ENCODE results near the gene MTSS2. TPM values are rescaled to one million over a fixed set of nuclear protein-coding genes. Genes with fewer than 3 reads are reported as not detected.

MTSS2 gene
- total RNA-seq, 1 donor from 2014 or later = 9.9 TPM

DNA sequence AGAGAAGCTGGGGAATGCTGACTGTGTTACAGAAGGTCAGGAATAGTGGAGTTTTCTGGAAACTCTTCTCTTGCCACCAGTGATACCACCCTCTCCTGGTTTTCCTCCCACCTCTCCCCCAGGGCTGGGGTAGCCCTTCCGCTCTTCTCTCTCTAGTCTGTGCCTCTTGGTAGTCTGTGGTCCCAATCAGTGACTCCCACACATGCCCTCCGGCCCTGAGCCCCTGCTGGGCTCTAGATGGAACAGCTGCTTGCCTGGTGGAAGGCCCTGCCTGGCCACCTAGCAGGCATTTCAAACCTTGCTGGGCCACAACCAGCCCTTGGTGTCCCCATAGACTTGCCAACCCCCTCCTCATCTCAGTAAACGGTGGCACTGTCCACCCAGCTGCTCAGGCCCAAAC lies 15.2 kb upstream of the MTSS2 start:
- DNase-seq (ENCODE audit: low read depth in 2 of 2) = no peak

DNA sequence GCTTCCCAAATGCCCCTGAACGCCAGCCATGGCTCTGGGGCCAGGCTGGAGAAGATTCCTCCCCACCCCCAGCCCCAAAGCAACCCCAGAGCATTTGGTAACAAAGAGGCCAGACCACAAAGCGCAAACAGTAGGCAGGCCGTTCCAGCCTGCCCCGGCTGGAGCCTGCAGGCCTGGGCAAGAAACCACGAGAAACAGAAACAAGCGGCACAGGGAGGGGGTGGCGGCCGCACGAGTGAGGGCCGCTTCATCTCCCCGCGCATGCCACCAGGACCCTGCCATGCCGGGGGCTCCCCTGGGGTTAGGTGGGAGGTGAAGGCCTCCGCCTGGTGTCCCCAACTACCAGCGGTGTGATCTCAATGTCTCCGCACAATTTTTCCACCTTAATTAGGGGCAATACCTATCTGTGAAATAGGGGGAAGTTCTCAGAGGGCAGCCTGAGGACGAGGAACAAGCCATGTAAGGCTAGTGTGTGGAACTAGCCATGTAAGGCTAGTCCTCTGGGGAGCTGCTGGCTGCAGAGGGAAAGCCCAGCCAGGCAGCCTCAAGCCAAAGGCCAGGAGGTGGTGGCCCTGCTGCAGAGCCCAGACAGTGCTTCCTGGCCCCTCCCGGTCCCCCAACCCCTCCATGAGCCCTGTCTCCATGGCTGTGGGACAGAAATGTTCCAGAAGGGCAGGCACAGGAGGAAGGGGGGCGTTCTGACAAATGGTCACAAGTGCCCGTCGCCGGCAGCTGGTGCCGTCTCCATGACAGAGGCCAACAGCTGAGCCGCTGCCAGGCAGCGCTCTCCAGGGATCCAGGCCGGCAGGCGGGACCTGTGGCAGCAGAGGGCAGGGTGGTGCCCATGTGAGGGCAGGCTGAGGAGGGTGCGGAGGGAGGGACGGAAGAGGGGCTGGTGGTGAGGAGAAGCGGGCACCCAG lies 14.5 kb upstream of the MTSS2 start:
- no peak for DNase-seq (ENCODE audit: low read depth in 2 of 2)

DNA sequence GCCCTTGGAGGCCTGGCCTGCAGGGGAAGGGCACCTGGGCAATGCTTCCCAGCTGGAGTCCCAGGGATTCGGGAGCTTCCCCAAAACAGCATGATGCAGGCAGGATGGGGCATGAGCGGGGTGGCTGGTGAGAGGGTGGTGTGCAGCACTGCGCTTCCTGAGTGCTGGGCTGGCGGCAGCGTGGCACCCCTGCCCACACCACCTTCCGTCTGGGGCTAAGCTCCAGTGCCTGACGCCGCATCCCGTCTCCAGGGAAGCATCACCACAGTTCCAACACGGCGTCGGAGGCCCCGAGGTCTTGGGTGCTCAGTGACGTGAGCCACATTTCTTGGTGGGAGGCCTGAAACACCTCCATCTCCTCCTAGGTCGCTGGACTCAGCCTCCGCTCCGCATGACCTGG lies 13.8 kb upstream of the MTSS2 start:
- no peak for DNase-seq (ENCODE audit: low read depth in 2 of 2)

DNA sequence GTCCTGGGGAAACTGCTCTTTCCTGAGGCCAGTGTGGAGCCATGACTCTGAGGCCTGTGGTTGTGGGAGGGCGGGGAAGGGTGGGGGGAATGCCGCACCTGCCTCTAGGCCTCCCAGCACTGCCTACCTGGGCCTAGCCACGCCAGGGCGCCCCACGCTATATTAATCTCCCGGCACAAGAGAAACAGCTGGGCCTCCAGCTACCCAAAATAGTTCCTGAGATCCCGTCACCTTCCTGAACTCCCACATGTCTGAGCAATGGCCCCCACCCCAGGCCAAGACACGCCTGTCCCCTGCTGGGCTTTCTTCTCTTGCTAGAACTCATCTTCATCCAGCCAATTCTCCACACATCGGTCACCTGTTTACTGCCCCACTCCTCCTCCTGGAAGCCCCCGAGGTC lies 13.0 kb upstream of the MTSS2 start:
- DNase-seq (ENCODE audit: low read depth in 2 of 2) = no peak

DNA sequence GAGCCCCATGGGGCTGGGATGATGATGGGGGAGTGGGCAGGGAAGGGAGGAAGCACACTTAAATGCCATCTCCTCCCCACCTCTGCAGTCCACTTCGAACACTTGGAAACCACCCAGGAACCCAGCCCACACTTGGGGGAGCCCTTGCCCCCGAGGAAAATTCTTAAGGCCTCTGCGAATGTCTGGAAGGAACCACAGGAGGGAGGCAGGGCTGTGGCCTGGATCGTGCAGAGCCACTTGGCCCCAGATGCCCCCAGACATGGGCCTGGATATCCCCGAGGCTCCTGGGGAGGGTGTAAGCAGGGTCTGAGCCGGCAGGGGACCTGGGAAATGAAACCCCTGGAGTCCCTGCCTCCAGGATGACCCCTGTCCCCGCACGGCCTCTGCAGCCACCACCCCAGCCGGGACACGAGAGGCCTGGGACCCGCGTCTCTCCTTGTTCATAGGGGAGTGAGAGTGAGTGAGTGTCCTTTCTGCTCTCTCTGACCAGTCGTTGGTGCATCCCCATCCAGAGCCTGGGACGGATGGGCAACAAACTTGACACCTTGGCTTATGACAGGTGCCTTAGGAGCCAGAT lies 11.8 kb upstream of the MTSS2 start:
- DNase-seq (ENCODE audit: low read depth in 2 of 2) = no peak

DNA sequence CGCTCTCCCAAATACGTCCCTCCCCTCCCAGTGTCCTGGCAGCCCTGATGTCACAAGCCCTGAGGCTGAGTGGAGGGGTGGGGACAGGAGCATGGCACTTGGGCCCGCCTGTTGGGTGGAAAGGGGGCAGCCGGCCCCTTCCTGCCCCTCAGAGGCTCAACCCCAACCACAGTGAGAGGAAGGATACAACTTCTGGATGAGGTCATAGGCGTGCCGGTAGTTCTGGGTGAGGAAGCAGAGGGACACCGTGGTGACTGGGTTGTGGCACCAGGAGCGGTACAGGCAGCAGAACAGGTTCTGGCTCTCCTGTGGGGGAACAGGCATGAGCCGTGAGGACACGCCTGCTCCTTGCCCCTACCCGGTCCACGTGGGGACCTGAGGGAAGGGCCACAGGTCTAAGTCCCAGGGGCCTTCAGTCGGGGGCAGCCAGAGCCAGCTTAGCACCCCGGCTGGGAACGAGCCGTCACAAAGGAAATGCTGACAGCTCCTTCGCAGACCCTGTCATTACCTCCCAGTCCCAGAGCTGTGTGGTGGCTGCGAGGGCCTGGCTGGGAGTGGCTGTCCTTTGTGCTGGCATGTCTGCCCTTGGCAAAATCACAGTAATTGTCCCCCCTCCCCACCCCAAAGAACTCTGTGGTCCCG lies 11.2 kb upstream of the MTSS2 start:
- peak in 1 of 2 donors; percentile 35 for DNase-seq (ENCODE audit: low read depth in 2 of 2)

DNA sequence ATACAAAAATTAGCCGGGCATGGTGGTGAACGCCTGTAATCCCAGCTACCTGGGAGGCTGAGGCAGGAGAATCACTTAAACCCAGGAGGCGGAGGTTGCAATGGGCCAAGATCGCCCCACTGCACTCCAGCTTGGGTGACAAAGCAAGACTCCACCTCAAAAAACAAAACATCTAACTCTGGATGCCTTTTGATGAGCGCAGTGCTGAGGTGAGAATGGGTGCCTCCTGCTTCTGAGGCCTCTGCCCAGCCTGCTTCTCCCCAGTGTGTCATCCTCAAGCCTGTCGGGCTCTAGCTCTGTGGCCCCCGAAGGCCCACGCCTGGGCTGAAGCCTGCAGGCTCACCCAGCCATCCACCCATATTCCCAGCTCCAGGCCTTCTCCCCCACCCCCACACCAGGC lies 10.5 kb upstream of the MTSS2 start:
- no peak for DNase-seq (ENCODE audit: low read depth in 2 of 2)

DNA sequence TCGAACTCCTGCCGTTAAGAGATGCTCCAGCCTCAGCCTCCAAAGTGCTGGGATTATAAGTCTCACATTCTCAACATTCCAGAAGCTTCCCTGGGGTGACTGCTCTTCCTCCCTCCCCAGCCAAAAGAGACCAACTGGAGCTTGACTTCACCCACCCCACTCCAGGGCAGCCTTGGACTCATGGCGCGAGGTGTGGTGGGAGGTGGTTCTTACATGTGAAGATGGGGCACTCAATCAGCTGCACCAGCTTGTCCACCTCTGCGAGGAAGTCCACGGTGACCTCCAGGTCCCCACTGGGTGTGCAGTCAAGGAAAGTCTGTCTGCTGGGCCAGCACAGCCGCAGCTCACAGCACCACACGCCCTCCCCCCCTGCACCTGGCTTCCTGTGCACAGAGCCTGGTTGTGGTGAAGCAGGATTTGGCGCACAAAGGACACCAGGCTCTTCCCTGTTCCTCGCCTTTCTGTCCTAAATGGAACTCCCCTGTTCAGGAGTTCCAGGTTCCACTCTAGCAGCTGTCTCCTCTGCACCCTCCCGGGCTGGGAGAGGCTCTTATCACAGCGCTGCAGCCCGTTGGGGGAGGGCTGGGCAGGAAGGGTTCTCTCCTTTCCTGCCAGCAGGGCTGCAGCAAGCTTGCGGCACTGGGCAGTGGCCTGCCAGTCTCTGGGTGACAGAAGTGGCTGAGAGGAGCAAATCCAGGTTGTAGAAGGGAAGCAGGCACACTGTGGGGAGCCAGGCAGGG lies 9.6 kb upstream of the MTSS2 start:
- DNase-seq (ENCODE audit: low read depth in 2 of 2) = peak; percentile 79 to 85

DNA sequence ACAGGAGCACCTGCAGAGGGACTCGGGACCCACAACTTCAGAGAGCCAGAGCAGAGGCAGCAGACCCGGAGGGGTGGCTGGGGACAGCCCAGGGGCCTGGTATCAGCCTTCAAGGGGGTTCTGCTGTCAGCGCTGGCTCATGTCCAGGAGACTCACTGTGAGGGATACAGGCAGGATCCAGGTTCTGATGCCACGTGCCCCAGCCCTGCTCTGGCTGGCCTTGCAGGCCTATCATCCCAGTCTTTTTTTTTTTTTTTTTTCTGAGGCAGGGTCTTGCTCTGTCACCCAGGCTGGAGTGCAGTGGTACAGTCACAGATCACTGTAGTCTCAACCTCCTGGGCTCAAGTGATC lies 9.0 kb upstream of the MTSS2 start:
- no peak for DNase-seq (ENCODE audit: low read depth in 2 of 2)

DNA sequence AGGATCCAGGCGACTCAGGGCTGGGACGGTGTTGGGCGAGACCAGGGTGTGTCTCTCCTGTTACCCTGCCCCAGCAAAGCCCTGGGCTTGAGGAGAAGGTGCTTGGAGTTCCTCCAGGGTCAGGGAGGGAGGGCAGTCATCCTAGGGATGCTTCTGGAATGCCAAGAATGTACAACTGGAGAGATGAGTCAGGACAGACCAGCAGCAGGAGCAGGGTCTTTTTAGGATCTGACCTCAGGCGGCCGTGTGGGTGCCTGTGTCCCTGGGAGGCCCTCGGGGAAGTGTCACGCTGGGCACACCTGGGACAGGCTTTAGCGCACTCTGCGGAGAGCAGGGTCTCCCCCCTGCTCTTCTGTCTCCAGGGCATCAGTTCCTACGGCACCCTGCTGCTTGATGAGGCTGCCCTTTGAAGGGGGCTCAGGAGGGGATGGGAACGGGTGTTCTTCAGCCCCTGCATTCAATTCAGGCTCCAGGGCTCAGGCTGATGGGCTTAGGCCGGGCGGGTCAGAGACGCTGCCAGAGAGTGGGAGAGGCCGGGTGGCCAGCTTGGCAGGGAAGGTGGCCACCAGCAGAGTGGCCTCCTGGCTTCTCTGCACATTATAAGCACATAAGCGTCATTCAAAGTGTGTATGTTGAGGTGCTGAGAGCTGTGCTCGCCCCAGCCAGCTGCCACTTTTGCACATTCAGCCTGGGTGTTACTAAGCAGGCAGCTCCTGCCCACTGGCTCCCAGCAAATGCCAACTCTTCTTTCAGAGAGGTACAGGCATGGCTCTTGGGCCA lies 8.4 kb upstream of the MTSS2 start:
- no peak for DNase-seq (ENCODE audit: low read depth in 2 of 2)

DNA sequence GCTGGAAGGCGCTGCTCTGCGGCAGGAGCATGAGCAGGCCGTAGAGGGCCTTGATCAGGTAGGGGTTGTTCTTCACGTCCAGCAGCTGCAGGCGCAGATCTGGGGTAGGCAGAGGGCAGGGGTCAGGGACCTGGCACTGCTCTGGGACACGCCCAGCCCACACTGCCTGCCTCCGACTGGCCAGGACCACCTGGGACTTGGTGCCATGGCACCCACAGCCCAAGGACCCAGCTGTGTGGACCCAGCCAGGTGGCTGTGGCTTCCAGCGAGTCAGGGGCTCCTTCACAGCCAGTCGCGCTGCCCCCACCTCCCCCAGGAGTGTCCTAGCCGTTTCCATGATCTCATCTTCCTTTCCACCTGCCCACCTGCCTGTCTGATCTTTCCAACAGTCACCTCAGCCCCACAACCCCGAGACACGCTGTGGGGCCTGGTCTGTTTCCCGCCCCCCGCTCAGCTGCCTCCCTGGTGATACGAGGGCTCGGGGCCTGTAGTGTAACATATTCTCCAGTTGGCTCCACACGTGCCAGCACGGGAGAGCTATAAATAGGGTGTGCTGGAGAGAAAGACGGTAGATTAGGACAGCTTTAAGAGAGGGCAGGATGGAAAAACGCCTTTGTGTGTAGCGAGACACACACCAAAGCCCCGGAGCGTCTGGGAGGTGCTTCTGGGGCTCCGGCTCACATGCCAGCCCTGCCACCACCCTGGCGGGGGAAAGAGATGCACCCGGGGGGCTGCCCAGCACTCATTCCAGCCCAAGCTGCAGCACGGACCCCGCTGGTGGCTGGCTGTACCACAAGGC lies 7.2 kb upstream of the MTSS2 start:
- DNase-seq (ENCODE audit: low read depth in 2 of 2) = no peak

DNA sequence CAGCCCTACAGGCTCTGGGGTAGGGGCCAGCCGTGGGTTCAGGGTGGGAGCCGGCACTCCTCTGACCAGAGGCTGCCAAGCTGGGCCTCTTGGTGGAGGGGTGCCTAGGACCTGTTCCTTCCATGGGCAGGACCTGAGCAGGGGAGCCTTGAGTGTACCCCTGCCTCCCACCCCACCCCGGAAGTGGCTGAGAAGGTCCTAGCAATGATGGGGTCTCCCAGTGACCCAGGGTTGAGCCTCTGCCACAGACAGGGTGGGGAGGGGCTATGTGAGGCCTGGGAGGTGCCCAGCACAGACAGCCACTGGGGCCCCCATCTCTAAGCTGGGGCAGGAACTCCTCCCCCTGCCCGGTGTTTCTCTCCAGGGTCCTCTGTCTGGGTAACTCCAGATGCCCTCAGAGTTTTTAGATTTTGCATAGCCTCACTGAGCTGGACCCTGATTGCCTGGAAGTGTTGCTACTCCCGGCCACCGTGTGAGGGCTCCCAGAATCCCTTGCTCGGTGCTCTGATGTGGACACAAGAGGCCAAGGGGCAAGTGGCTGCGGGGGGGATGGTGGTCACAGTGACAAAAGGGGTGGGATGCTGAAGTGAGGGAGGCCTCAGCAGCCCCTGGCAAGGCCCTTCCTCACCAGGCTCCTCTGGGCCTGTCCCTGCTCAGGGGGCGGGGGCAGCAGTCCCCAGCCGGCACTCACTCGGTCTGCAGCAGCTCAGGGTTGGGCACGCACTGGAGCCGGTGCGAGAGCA lies 6.4 kb upstream of the MTSS2 start:
- no peak for DNase-seq (ENCODE audit: low read depth in 2 of 2)

DNA sequence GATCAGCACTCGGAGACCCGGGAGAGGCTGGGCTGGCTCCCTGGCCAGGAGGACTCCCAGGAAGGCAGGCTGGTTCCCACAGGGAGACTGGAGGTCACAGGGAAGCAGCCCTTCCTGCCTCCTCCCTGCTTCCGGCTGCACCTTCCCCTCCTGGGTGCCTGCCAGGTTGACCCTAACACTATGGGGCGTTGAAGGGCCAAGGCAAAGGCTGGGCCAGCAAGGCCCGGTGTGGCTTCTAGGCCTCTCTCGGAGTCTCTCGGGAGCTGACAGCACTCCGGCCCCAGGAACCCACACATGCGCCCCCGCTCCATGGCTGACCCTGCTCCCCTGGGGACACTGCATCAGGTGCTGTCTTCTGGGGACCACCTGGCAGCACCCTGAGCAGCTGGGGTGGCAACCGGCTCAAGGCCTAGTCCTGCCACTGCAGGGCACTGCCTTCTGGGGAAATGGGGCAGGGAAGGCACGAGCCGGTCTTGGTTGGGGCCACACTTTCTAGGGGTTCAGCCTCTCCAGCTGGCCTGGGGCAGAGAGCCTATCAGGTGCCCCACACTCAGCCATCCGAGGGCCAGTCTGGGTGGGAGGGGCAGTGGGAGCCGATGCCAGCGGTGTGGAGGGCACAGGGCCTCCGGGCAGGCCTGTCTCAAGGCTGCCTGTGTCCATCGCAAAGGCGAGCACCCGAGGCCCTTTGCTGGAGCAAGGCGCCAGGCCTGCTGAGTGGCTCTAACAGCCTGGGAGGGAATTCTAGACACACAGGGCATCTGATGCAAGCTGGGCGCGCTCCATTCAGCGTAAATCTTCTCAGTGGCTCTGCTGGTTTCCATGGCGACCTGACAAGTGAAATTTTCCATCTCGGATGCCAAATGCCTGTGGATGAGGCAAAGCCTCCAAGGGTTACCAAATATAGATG lies 5.6 kb upstream of the MTSS2 start:
- peak; percentile 59 to 82 for DNase-seq (ENCODE audit: low read depth in 2 of 2)

DNA sequence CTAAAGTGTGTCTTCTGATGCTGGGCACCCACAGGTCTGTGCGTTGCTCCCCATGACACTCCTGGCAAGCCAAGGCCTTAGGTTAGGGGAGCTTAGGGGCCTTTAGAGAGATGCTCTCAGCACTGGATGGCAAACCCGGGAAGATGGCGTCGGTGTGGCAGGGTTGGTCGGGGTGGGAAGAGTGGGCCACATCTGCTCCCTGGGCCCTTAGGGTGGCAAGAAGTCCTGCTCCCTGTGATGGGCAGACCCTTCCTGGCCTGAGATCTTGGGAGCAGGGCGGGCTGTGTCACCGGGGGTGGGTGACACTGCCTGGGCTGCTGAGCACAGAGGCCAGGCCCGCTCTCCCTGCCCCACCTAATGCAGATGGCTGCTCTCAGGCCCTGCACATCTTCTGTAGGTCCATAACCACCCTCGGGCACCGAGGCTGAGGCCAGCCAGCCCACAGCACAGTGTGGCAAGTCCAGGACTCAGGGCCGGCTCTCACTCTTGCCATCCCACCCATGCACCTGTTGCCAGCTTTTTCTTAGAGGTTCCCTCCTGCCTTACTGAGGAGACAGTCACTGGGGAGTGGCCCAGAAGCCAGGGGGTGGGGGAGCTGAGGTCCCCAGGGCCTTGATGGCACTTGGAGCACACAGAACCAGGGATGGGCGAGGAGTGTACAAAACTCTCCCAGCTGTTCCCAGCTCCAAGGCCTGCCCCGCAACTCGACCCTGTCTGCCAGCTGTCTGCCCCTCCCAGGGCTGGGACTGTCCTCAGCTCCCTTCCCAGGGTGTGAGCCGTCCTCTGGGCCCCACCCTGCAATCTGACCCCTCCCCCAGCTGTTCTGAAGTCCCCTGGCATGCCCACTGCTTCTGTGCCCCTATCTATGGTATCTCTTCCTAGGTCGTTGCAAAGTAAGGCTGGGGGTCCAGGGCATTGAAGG lies 4.4 kb upstream of the MTSS2 start:
- no peak for DNase-seq (ENCODE audit: low read depth in 2 of 2)

DNA sequence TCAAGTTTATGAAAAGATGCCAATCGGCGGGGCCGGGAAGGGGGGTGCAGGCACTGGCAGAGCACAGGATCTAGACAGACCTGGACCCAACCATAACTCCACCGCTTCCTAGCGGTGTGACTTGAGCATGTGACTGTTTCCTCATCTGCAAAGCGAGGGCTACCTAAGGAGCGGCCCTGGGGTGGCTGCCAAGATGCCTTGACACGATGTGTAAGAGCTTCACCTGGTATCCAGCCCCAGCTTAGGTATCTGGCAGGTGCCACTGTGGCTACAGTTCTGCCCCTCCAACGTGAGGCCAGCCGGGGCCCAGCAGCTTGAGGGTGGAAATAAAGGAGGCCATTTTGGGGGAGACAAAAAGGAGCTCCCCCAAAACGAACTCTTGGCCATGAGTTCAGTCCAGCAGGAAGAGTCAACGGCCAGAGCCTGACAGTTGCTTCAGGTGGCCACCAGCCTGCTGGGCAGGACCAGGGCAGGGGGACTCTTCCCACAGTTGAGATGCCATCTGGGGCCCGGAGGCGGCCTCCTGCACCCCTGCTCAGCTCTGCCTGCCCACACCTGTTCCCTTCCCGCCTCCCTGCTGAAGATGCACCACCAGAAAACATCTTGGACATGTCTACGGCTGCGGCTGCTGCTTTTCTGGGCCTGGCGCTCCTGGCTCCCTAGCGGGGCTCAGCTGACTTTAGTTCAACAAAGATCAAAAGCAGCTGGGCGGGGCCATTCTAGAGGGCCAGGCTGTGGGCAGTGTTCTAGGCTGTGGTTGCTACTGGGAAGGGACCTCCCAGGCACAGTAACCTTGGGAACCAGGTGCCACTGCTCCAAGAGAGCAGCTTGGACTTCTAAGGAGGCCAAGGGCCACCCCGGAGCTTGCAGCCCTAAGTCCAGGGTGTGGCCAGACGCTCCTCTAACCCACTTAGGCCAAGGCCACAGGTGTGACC lies 3.4 kb upstream of the MTSS2 start:
- no peak for DNase-seq (ENCODE audit: low read depth in 2 of 2)

DNA sequence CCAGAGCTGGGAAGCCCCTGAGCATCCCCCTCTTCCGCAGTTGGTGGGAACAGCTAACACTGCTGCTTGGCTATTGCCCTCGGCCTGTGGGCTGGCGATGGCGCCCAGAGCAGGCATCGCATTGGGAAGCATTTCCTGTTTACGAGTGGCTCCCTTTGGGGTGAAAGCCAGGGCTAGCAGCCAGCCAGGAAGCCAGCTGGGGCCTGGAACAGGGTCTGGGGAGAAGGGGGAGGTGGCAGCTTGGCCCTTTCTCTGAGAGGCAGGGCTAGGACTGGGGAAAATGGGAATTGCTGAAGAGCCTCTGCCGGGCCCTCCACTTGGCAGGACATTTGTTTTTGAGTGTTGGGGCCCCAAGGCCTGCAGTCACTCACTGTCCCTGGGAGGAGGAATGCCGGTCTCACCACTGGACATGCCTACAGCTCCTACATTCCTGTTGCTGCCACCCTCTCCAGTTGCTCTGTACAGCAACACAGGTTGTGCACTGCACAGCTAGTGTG lies 2.4 kb upstream of the MTSS2 start:
- DNase-seq (ENCODE audit: low read depth in 2 of 2) = peak; percentile 26 to 88
